Neuron (in vitro differentiated cells): ENCODE measurements around the gene HELZ.
"Not testable (repeated sequence)": the region's sequence is repeated elsewhere in the genome, so short reads cannot be mapped to it uniquely, and the experiment has no call there.

ENCODE experiments used
- H2AFZ ChIP-seq: one replicate; pipeline ENCODE4 v1.6.1; 2013; ENCODE audit warnings: low read depth, mild to moderate bottlenecking, inconsistent platforms, low read length, moderate library complexity
- H3K27me3 ChIP-seq: one replicate; pipeline ENCODE4 v1.6.1; 2013; ENCODE audit warnings: low read length; ENCODE audit not compliant: insufficient read depth
- H3K36me3 ChIP-seq: one replicate; pipeline ENCODE4 v1.6.1; 2013; ENCODE audit warnings: low read length; ENCODE audit not compliant: insufficient read depth
- H3K4me1 ChIP-seq: one replicate; pipeline ENCODE4 v1.6.1; 2013; ENCODE audit warnings: low read length; ENCODE audit not compliant: insufficient read depth
- H3K4me3 ChIP-seq: 2 replicates; pipeline ENCODE4 v1.5.1; 2013; ENCODE audit warnings: mild to moderate bottlenecking, low read length, moderate library complexity
- H3K9me3 ChIP-seq: one replicate; pipeline ENCODE4 v1.6.1; 2013; ENCODE audit warnings: low read length

HELZ gene

DNA sequence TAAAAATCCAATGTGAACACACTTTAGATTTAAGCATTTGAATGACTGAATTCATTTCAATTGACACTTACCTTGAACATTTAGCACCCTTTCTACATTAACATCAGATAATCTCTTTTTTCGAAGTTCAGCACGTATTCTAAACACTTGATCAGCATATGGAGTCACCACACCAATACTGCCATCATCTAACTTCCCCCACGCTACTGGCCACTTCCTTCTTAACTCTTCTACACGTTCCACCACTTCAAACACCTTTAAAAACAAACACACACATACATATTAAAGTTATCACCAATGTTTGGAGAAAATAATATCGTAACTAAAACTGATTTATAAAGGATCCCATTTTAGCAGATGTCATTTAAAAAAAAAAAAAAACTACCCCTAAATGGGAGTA lies 107.1 kb downstream of the HELZ start:
- H3K4me3 ChIP-seq: no peak overlapping the region
- H3K36me3 ChIP-seq: peaks cover 36% of the 10 kb centered on the region
- no peaks in the 10 kb centered on the region for H3K27me3 ChIP-seq
- H3K4me1 ChIP-seq: peaks cover 4% of the 10 kb centered on the region
- peaks cover 4% of the 10 kb centered on the region for H3K9me3 ChIP-seq
- H2AFZ ChIP-seq: no peak overlapping the region

DNA sequence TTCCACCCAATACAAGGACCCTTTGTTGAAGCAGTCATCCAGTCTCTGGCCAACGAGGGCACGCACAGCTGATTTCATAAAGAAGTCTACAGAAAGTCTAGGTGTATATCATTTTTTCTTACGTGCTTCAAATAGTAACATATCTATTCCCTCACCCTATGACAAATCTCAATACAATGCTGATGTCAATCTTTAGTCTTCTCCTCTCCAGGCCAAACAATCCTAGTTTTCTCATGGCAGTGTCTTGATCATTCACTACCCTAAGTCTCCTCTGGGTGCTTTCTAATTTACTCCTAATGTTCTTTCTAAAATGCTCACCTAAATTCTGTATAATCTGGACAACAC lies 108.0 kb downstream of the HELZ start:
- Histone ChIP-seq H3K9me3 (peaks cover under 1% of the 10 kb centered on the region), H3K27me3 (no peaks in the 10 kb centered on the region), H2AFZ (no peak overlapping the region), H3K36me3 (peaks cover 32% of the 10 kb centered on the region), H3K4me1 (peaks cover 12% of the 10 kb centered on the region), H3K4me3 (no peak overlapping the region)

DNA sequence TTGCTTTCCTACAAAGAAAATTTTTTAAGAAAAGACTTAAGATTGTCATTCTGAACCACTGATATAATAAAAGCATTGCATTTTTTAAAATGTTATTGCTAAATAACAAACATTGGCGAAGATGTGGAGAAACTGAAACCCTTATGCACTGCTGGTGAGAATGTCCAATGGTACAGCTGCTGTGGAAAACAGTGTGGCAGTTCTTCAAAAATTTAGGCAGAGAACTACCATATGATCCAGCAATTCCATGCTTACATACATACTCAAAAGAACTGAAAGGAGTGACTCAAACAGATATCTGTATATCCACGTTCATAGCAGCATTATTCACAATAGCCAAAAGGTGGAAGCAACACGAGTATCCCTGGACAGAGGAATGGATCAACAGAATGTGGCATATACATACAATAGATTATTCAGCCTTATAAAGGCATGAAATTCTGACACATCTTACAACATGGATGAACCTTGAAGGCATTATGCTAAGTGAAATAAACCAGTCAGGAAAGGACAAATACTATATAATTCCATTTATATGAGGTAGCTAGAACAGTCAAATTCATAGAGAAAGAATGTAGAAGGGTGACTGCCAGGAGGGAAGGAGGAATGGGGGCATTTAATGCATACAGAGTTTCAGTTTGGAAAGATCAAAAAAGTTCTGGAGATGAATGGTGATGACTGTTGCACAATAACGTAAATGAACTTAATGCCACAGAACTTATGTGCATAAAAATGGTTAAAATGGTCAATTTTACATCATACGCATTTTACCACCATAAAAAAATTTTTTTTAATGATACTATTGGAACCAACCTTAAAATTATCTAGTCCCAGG lies 108.6 kb downstream of the HELZ start:
- H3K27me3 ChIP-seq: no peaks in the 10 kb centered on the region
- H3K4me3 ChIP-seq: no peak overlapping the region
- no peak overlapping the region for H2AFZ ChIP-seq
- H3K4me1 ChIP-seq: peaks cover 14% of the 10 kb centered on the region
- peaks cover 32% of the 10 kb centered on the region for H3K36me3 ChIP-seq
- H3K9me3 ChIP-seq: no peaks in the 10 kb centered on the region

DNA sequence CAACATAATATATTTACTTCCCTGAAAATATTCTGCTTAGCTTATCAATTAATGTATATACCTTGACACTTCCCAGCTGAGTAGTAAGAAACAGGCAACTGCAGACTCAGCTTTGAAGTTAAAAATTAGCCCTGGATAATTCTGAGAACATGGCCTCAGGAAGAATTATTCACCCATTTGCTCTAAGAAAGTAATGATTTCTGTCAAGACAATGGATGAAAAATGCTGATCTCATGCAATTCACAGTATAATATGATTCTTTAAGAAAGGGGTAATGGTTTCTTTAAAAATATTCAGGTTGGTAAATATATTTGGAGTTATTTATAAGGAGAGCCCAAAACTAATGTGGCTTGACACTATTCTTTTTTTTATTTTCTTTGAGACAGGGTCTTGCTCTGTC lies 111.8 kb downstream of the HELZ start:
- Histone ChIP-seq H3K4me1 (peaks cover 14% of the 10 kb centered on the region), H3K4me3 (no peak overlapping the region), H3K9me3 (no peaks in the 10 kb centered on the region), H3K36me3 (peaks cover 30% of the 10 kb centered on the region), H2AFZ (no peak overlapping the region), H3K27me3 (no peaks in the 10 kb centered on the region)

DNA sequence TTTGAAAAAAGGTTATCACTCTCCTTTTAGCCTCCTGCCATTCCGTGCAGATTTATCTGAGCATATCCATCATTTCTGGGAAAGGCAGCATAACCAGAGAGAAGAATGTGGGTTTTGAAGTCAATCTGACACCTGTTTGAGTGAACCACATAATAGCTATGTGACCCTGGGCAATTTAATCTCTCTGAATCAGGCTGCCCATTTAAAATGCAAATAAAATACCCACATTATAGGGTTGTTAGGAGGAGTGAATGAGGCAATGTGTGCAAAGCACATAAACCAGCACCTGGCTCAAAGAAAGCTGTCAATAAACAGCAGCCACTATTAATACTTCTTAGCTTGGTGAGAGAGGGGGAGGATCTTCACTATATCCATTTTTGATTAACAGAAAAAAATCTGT lies 112.6 kb downstream of the HELZ start:
- H3K4me1 ChIP-seq: peaks cover 14% of the 10 kb centered on the region
- H3K27me3 ChIP-seq: no peaks in the 10 kb centered on the region
- peaks cover 26% of the 10 kb centered on the region for H3K36me3 ChIP-seq
- no peak overlapping the region for H2AFZ ChIP-seq
- H3K9me3 ChIP-seq: no peaks in the 10 kb centered on the region
- no peak overlapping the region for H3K4me3 ChIP-seq

DNA sequence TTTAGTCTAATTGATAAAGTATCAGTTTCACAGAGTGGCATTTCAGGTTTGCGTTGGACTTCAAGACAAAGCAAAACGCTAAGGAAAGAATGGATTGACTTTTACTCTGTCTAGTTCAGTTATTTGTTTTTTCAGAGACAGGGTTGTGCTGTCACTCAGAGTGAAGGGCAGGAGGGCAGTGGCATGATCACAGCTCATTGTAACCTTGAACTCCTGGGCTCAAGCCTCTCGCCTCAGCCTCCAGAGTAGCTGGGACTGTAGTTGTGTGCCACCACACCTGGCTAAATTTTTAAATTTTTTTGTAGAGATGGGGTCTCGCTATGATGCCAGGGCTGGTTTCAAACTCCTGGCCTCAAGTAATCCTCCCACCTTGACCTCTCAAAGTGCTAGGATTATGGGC lies 114.2 kb downstream of the HELZ start:
- Histone ChIP-seq H3K36me3 (peaks cover 20% of the 10 kb centered on the region), H3K27me3 (no peaks in the 10 kb centered on the region), H3K4me1 (peaks cover 14% of the 10 kb centered on the region), H3K9me3 (no peaks in the 10 kb centered on the region), H2AFZ (no peak overlapping the region), H3K4me3 (no peak overlapping the region)

DNA sequence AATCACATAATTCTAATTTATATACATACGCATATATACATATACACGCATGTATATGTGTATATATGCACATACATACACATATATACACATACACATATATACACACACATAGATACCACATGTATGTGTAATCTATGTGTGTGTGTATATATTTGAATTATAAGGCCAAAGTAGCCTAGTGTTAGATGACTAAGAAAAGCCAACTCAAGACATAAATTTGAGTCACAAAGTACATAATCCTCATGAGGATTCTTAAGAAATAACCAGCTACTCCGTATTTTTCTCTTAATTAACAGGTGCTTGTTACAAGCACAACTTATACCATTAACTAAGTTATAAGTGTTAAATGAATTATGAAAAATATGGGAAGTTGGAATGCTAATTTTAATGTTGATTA lies 115.7 kb downstream of the HELZ start:
- H3K4me3 ChIP-seq: no peak overlapping the region
- peaks cover 16% of the 10 kb centered on the region for H3K36me3 ChIP-seq
- H3K9me3 ChIP-seq: no peaks in the 10 kb centered on the region
- H3K4me1 ChIP-seq: peaks cover 14% of the 10 kb centered on the region
- no peak overlapping the region for H2AFZ ChIP-seq
- no peaks in the 10 kb centered on the region for H3K27me3 ChIP-seq

DNA sequence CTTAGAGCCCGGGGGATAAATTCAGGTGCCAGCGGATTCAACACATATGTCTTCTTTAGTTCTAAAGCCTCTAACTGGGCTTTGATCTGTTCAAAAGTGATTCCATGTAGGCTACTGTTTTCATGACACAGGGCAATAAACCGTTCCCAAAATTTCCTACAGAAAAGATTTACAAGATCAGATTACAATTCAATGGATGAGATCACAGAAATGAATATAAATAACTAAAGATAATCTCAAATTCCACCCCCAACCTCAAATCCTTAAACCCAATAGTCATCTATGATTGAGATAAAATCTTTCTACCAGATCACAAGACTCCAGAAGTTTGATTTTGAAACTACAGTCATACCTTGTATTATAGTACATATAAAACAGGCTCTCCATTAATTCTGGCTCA lies 116.3 kb downstream of the HELZ start:
- H3K4me3 ChIP-seq: no peak overlapping the region
- H3K36me3 ChIP-seq: peaks cover 14% of the 10 kb centered on the region
- H3K4me1 ChIP-seq: peaks cover 14% of the 10 kb centered on the region
- H3K9me3 ChIP-seq: no peaks in the 10 kb centered on the region
- no peak overlapping the region for H2AFZ ChIP-seq
- H3K27me3 ChIP-seq: no peaks in the 10 kb centered on the region

DNA sequence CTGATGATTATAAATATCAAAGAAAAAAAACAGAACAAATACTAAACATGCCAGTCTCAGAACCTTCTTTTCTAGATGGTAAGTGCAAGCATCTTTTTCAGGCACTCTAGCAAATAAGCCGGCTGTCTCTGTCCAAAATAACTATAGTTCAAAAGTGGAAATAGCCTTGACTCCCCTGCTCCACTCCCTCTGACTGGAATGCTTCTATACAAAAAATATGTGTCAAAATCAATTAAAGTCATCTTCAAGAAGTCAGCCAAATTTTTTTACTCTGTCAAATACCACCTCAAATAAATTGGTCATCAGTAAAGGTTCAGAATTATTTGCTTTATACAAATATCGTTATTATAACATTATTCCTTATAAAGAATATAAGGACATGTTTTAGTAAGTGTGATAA lies 117.1 kb downstream of the HELZ start:
- H3K4me1 ChIP-seq: peaks cover 11% of the 10 kb centered on the region
- H3K36me3 ChIP-seq: peaks cover 15% of the 10 kb centered on the region
- H3K4me3 ChIP-seq: no peak overlapping the region
- no peak overlapping the region for H2AFZ ChIP-seq
- no peaks in the 10 kb centered on the region for H3K27me3 ChIP-seq
- H3K9me3 ChIP-seq: no peaks in the 10 kb centered on the region

DNA sequence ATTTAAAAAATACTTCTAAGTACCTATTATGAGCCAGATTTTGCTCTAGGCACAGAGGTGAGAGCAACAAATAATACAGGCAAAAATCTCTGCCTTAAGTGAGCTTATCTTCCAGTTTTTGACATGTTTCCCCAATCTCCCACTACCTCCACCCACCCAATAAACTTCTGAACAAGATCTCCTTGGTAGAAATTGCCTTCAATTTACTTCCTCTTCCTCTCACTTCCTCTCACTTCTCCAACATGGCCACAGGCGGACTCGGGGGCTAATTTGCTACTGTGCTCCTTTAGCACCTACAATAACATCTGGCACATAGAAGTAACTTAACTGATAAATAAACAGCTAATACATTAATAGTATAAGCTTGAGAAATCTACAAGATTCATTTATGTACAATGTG lies 118.0 kb downstream of the HELZ start:
- no peaks in the 10 kb centered on the region for H3K27me3 ChIP-seq
- H3K36me3 ChIP-seq: peaks cover 18% of the 10 kb centered on the region
- no peak overlapping the region for H3K4me3 ChIP-seq
- no peak overlapping the region for H2AFZ ChIP-seq
- H3K4me1 ChIP-seq: peaks cover 2% of the 10 kb centered on the region
- no peaks in the 10 kb centered on the region for H3K9me3 ChIP-seq

DNA sequence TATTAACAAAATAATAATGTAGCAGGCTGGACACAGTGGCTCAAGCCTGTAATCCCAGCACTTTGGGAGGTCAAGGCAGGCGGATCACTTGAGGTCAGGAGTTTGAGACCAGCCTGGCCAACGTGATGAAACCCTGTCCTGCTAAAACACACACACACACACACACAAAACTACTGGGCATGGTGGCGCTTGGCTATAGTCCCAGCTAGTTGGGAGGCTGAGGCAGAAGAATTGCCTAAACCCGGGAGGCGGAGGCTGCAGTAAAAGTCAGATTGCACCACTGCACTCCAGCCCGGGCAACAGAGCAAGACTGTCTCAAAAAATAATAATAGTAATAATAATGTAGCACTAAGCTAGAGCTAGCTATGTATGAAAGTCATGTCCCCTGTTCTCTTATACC lies 118.5 kb downstream of the HELZ start:
- H3K9me3 ChIP-seq, H3K27me3 ChIP-seq, H2AFZ ChIP-seq, H3K4me1 ChIP-seq, H3K4me3 ChIP-seq: not testable (repeated sequence)
- H3K36me3 ChIP-seq: peaks cover 18% of the 10 kb centered on the region

DNA sequence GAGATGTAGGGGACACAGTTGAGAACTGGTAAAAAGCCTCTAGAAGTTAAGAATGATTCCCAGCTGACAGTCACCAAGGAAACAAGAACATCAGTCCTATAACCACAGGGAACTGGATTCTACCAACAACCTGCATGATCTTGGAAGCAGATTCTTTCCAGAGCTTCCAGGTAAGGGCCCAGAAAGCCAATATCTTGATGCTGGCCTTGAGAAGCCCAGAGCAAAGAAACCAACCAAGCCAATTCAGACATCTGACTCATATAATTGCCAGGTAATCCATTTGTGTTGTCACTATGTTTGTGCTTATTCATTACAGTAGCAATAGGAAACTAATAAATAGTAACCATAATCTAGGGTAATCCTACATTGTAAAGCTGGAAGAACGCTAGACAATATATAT lies 119.1 kb downstream of the HELZ start:
- H3K27me3 ChIP-seq: no peaks in the 10 kb centered on the region
- H3K4me3 ChIP-seq: no peak overlapping the region
- H3K9me3 ChIP-seq: no peaks in the 10 kb centered on the region
- no peaks in the 10 kb centered on the region for H3K4me1 ChIP-seq
- no peak overlapping the region for H2AFZ ChIP-seq
- peaks cover 22% of the 10 kb centered on the region for H3K36me3 ChIP-seq

DNA sequence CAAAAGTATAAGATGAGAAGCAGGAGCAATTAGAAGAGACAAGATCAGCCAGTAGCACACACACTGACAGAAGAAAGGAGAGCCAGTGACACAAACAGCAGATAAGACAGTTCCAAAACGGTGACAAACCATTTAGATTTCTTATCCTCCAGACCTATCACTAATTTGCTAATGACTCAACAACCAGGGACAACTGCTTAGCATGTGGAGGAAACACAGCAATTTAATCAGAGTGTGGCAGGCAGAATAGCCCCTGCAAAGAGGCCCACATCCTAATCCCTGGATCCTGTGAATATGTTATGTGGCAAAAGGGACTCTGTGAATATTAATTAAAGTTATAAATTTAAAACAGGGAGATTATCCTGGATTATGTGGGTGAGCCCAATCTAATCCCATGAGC lies 119.6 kb downstream of the HELZ start:
- Histone ChIP-seq H3K9me3 (no peaks in the 10 kb centered on the region), H3K36me3 (peaks cover 24% of the 10 kb centered on the region), H2AFZ (no peak overlapping the region), H3K4me3 (no peak overlapping the region), H3K27me3 (no peaks in the 10 kb centered on the region), H3K4me1 (no peaks in the 10 kb centered on the region)
